ENCODE results near the gene RIPK4. TPM values are rescaled to one million over a fixed set of nuclear protein-coding genes. Genes with fewer than 3 reads are reported as not detected.
"Not testable (repeated sequence)": the region's sequence is repeated elsewhere in the genome, so short reads cannot be mapped to it uniquely, and the experiment has no call there.

Gene RIPK4
- total RNA-seq, 1 donor from 2014 or later, result not detected

- no peak for DNase-seq (ENCODE audit: low read depth, low spot score)
Measured at GRCh38 chr21:41739011-41739410, 27.8 kb downstream of the RIPK4 start.

DNA sequence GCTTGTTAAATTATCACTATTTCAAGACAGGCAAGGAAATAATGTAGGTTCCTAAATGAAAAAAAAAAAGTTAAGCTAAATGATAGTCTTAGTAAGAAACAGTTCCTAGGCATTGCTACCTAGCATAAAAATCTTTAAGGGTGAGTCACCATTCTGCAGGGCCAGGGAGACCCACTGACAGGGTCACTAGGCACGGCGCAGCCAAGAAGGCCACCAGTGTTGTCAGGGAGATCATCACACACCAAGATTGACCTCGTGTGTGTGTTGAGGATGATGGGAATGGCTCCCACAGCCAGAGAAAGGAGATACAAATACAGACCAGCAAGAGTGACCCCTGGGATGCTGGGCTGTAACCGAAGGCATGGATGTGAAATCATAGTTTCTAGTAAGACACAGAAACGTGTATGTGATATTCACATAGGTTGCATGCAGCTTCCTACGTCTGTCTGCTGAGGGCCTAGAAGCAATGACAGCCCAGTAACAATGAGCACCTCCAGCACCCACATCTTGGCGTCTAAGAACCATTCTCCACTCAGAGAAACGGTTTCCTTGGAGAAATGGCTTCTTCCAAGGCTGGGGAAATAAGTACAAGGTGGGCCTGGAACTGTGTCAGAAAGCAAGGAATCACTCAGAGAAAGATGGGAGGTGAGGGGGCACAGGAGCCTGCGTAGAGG lies 29.1 kb downstream of the RIPK4 start:
- DNase-seq (ENCODE audit: low read depth, low spot score), result no peak

DNA sequence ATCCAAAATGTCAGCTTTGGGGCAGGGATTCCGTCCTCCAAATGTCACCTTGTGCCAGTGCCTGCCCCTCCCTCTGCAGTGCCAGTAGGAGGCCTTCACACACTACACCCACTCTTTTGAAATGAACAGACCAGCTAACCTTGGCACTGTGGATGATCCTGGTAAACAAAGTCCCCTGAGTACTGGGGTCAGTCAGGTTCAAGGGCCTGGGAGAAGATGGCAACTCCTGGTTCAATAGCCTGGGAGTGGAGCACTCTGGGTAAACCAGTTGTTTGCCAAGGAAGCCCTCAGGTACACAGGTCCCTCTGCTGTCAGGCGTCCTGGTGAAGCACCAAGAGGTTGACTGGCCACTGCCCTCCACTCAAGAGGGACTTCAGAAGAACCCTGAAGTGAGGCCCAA lies 30.4 kb downstream of the RIPK4 start:
- DNase-seq (ENCODE audit: low read depth, low spot score), result no peak

GRCh38 chr21:41733951-41734689 lies 32.7 kb downstream of the RIPK4 start:
- DNase-seq (ENCODE audit: low read depth, low spot score), result no peak

GRCh38 chr21:41731081-41731480 lies 35.8 kb downstream of the RIPK4 start:
- DNase-seq (ENCODE audit: low read depth, low spot score), result no peak

- DNase-seq (ENCODE audit: low read depth, low spot score), result no peak
Measured at GRCh38 chr21:41730367-41730765, 36.5 kb downstream of the RIPK4 start.

GRCh38 chr21:41729701-41730366 lies 37.0 kb downstream of the RIPK4 start:
- DNase-seq (ENCODE audit: low read depth, low spot score), result no peak

DNA sequence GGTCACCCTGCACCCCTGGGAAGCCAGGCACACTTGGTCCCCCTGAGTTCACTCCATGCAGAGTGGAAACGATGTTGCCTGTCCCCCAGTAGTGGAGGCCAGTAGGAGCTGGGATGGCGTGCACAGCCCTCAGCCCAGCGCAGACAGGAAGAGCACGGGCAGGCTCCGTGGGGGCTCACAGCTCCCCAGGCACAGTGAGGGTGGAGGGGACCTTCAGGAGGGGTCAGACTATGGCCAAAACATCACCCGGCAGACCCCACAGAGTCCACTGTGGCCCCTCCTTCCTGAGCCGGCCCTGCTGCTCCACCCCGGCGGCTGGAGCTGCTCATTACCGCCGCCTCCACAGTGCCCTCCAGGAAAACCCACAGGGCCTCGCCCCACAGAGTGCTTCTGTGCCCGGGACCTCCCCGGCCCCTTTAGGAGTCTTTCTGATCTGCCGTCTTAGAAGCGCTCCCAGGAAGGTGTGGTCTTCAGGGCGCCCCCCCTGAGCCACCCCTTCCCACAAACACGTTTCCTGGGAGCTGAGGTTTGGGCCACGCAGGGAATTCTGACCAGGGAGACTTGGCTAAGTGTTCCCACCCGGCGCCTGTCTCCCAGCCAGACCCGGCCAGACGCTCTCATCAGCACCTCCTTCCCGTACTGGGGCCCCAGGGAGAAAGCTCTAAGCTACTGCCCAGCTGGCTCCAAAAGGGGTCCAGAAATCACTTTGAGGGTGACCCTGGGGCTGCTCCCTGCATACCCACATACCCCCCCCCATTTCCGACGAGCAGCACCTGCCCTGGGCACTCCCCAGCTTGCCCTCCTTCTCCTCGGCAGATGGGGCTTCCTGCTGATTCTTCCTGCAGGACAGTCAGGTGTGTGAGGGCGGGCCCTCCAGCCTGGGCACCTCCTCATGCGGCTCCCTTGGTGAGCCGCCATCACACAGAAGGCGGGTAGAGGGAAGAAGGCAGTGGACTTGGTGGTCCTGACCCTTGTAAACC lies 38.8 kb downstream of the RIPK4 start:
- DNase-seq (ENCODE audit: low read depth, low spot score), result no peak

- no peak for DNase-seq (ENCODE audit: low read depth, low spot score)
Measured at GRCh38 chr21:41726970-41727783, 39.7 kb downstream of the RIPK4 start.

GRCh38 chr21:41726630-41726969 lies 40.3 kb downstream of the RIPK4 start:
- DNase-seq (ENCODE audit: low read depth, low spot score), result no peak

DNA sequence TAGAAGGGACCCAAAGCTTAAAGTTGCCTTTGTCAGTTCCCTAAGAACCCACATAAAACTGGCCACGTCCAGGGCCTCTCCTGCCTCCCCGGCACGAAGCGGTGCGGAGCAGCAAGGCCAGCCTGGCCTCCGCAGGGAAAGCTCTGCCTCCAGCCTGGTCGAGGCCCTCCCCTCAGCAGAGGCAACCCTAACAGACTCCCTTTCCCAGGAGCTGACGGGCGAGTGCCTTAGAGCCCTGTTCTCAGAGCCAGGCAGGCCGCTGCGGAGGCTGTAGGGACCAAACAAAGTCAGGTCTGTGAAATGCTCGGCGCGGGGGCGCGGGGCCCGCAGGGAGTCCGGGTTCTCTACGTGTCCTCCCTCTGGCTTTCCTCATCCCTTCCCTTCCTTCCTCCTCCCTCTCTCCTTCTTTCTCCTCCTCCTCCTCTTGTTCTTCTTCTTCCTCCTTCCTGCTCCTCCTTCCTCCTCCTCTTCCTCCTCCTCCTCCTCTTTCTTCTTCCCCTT lies 40.7 kb downstream of the RIPK4 start:
- DNase-seq (ENCODE audit: low read depth, low spot score), result no peak

DNA sequence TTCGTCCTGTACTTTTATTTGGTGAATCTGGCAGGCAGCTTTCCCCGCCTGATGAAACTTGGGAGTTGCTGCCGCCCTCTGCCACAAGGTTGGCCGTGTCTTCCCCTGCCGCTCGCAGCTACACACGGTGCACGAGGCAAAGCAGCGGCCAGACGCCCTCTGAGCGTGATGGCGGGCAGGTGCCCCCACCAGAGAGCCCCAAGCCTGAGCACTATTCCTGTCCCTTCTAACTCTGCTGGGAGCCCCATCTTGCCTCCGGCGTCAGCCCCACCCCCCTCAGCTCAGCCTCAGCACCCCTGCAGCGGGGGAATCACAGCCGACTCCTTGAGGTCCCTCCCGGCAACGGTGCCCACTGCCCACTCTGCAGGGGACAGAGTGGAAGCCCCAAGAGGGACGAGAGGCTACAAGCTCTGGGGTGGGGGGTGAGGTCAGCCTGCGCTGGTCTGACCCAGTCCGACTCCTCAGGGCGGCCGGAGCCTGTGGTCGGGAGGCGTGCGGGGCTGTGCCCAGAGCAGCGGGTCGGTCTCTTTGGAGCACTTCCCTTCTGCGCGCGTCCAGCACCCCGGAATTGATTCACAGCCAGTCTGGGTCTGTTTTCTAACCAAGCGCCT lies 41.3 kb downstream of the RIPK4 start:
- no peak for DNase-seq (ENCODE audit: low read depth, low spot score)

DNA sequence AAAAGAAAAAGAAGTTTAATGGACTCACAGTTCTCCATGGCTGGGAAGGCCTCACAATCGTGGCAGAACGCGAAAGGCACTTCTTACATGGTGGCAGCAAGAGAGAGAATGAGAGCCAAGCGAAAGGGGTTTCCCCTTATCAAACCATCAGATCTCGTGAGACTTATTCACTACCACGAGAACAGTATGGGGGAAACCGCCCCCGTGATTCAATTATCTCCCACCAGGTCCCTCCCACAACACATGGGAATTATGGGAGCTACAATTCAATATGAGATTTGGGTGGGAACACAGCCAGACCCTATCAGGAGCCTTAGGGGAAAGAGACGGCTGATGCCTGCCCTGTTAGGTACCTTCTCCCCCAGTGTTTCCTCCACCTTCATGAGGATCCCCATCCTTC lies 43.0 kb downstream of the RIPK4 start:
- not testable (repeated sequence) for DNase-seq (ENCODE audit: low read depth, low spot score)

- DNase-seq (ENCODE audit: low read depth, low spot score), result no peak
Measured at GRCh38 chr21:41722052-41723018, 44.5 kb downstream of the RIPK4 start.

GRCh38 chr21:41720250-41720649 lies 46.6 kb downstream of the RIPK4 start:
- DNase-seq (ENCODE audit: low read depth, low spot score), result no peak

DNA sequence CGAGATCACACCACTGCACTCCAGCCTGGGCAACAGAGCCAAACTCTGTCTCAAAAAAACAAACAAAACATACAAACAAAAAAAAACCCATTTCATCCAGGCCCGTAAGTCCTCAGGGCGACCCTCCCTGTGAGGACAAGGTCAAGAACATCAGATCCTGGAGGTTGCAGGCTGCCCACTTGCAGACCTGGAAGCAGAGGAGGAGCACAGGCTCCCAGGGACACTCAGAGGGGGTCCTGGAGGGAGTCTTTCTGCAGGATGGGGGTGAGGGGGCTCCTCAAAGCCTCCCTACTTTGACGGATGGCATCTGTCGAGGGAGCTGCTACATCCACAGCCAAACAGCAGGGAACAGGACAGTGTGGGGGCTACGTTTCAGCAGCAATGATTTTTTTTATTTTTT lies 47.2 kb downstream of the RIPK4 start:
- no peak for DNase-seq (ENCODE audit: low read depth, low spot score)

- DNase-seq (ENCODE audit: low read depth, low spot score), result no peak
Measured at GRCh38 chr21:41717573-41718330, 49.1 kb downstream of the RIPK4 start.

DNA sequence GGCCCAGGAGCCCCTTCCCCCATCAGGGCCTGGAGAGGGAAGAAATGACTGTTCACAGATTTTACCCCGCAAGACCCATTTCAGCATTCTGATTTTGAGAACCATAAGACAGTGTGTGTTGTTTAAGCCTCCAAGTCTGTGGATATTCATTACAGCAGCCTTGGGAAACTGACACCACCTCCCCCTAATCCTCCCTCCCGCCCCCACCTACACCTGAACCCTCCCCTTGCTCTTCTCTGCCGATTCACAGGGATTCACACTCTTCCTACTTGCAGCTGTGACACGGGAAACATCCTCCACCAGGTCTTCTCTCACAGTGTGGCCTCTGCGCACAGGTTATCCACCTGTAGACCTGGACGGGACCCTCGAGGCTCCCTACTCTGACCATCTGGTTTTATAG lies 50.1 kb downstream of the RIPK4 start:
- no peak for DNase-seq (ENCODE audit: low read depth, low spot score)

Measured in pulmonary artery endothelial cell (primary cell).